HG03565 (cell line): ENCODE measurements around the gene ANTXRL.
"Not testable (repeated sequence)": the region's sequence is repeated elsewhere in the genome, so short reads cannot be mapped to it uniquely, and the experiment has no call there.

Source experiments
- ATAC-seq: cut with Tn5 transposase; IDR thresholded peaks from one replicate; pipeline ENCODE4 v1.9.1; 2021; ENCODE audit warnings: mild to moderate bottlenecking, moderate library complexity; ENCODE audit not compliant: unreplicated experiment

Gene ANTXRL

DNA sequence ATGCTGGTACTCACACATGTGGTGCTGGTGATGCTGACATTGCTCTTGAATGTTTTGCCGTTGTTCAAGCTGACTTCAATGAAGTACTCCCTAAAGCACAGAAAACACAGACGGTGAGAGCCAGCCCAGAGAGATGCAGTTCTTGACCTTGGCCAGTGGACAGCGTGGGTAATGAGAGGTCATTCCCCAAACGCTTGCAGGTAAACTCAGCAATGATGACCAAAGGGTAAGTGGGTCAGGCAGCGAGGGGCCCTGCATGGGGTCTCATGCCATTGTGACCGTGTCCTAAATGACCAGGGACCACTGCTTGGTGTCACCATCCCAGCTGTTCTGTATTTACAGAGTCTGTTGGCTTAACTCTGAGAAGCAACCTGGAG lies 32.8 kb upstream of the ANTXRL start:
- no peak for ATAC-seq

DNA sequence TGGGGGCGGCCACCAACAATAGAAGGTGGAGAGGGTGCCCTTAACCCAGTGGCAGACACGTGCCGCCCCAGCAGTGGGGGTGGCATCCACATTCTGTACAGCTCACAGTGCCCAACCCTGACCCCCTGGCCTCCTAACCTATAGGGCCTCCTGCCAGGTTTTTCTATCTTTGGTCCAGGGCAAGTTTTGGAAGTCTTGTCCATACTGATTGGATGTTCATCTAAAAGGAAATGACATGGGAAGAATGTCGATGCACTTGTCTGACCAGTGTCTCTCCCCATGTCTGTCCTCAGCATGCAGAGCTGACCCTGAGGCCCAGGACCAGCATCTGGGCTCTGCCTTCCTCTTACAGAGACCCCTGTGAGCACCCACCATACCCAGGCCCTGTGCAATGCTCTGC lies 32.3 kb upstream of the ANTXRL start:
- ATAC-seq = no peak

DNA sequence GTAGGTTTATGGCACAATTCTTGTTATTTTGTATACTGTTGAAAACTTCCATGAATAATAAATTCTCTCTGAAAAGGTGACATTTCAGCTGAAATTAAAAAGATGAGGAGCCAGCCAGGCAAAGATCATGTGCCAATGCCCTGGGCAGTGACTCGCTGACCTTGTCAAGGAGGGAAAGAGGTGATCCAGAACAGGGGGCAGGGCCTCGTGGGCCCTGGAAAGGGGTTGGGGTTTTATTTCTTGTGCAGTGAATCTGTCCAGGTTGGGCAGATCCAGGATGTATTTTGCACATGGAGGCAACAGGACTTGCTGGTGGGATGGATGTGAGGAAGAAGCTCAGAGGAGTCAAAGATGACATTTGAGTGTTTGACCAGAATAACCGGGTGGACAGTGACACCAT lies 31.6 kb upstream of the ANTXRL start:
- ATAC-seq = not testable (repeated sequence)

GRCh38 chr10:46255801-46256747 lies 30.7 kb upstream of the ANTXRL start:
- no peak for ATAC-seq

GRCh38 chr10:46257099-46257498 lies 29.7 kb upstream of the ANTXRL start:
- ATAC-seq = no peak

DNA sequence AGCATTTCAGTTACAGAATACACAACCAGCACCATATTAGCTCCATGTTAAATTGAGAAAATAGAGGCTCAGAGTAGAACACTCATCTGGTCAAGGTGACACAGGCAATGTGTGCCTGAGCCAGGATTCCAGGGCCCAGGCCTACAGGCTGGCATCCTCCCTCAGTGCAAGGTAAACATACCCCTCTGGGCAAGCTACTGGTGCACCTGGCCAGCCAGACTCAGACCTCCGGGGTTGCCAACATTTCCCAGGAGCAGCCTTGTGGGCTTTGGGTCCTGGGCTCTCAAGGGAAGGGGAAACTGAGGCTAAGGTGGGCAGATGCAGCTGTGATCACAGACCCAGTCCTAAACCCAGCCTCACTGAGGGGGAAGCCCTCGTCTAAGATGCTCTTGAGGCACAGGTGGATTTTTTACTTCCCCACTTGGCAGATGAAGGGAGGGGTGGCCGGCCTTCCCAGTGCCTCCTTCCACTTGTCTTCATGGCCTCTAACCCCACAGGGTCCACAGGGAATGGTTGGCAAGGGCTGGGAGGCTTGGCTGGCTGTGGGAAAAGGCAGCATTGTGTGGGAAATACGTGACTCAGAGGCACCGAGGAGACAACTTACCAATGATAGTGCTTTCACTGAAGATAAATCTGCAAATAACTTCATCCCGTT lies 23.8 kb upstream of the ANTXRL start:
- ATAC-seq = not testable (repeated sequence)

GRCh38 chr10:46263831-46264268 lies 22.9 kb upstream of the ANTXRL start:
- ATAC-seq = no peak

GRCh38 chr10:46264336-46264735 lies 22.5 kb upstream of the ANTXRL start:
- no peak for ATAC-seq

DNA sequence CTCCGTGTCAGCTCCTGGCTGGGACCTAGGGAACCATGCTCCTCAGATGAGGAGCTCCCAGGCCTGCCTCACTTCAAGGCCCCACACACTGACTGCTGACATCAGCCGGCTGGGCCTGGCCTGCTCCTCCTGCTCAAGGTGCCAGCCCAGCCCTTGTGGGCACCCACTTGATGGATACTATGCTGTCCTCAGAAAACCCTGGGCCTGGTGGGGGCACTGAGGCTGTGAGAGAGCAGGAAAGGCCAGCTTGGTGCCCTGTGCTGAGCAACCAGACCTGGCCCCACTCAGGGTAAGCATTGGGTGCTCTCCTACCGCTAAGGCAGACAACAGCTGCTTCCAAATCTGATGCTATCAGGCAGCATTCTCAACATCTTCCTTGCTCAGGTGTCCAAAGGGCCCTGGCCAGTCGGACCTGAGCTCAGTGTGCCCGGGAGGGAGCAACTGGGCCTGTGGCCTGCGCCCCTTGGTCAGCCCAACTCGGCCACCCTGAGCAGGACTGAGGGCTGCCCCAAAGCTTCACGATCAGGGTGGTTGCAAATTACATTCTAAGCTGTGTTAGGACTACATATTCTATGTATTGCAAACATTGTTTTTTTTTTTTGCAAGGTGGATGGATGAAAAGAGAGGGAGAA lies 21.9 kb upstream of the ANTXRL start:
- ATAC-seq = no peak

DNA sequence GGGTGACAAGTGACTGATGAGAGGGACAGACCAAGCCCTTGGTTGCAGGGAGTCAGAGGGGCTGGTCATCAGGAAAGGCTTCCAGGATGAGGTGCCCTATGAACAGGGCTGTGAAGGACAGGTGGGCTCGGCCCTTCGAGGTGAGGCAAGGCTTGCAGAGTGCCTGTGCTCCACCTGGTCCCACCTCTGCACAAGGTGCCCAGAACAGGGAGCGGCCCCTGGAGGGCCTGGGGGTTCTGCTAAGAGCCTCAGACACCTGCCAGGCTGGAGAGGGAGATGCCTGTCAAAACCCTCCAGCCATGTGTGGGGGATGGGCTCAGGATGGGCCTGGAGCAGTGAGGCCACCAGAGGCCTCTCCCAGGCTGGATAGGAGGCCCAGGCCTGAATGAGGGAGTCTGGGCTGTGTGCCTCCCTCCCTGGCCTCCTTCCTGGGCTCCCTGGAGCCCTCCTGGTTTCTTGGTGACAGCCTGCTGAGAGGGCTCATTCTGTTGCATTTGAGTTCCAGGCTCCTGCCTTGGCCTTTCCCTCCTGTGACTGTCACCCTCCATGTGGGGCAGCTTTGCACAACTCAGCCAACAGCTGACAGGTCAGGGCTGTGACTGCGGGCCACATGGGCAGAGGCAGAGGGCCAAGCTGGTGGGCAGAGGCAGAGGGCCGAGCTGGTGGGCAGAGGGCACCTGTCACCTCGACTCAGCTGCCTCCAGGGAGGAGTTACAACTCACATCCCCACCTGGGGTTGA lies 21.1 kb upstream of the ANTXRL start:
- ATAC-seq = not testable (repeated sequence)

GRCh38 chr10:46266306-46266985 lies 20.4 kb upstream of the ANTXRL start:
- no peak for ATAC-seq

GRCh38 chr10:46267132-46267985 lies 19.4 kb upstream of the ANTXRL start:
- no peak for ATAC-seq

- no peak for ATAC-seq
Measured at GRCh38 chr10:46268076-46268881, 18.5 kb upstream of the ANTXRL start.

DNA sequence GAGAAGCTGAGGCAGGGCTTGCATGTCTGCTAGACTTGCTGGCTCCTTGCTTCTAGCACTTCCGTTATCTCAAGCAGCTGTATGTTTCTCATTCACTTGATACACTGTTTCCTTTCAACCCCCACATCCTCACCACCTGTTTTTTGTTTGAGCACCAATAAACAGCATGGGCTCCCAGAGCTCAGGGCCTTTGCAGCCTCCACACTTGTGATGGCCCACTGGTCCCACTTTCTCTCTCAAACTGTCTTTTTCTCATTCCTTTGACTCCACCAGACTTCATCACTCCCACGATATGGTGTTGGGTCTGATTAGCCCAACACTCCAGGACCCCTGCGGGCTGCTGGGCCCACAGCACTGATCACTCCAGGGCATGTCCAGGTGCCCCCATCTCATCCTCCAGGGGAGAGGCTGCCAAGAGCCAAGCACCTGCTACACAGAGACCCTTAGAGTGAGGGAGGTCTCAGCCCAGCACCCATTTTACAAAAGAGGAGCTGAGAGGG lies 17.2 kb upstream of the ANTXRL start:
- ATAC-seq = not testable (repeated sequence)

GRCh38 chr10:46270086-46270811 lies 16.5 kb upstream of the ANTXRL start:
- no peak for ATAC-seq

DNA sequence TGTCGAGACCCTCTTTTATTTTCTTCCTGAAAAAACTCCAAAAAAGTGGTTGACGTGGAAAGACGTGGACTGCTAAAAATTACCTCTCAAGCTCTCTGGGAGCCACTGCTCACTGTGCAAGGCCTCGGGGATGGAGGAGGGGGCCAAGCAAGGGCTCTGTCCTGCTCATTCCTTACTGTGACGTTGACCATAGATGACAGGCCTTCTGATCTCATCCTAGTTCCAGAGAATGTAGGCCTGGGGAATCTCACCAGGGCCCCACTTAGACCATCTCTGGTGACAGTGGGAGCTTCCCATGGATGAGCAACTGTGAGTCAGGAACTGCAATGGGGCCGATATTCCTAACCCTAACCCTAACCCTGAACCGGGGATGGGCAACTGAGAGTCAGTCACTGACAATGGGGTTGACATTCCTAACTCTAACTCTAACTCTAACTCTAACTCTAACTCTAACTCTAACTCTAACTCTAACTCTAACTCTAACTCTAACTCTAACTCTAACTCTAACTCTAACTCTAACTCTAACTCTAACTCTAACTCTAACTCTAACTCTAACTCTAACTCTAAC lies 15.8 kb upstream of the ANTXRL start:
- ATAC-seq = not testable (repeated sequence)

GRCh38 chr10:46271795-46272499 lies 14.8 kb upstream of the ANTXRL start:
- ATAC-seq = not testable (repeated sequence)
